K562 (cell line): ENCODE results near the gene ASB15.

Experiments
- CHD4 ChIP-seq: fragments of 200-600 bp; sonication (generic); IDR thresholded peaks from 3 replicates; pipeline ENCODE4 v1.6.1; 2012; ENCODE audit warnings: low read depth, mild to moderate bottlenecking, mixed read lengths, low read length, inconsistent platforms; ENCODE audit not compliant: insufficient read depth, insufficient replicate concordance, poor library complexity, severe bottlenecking
- EP300 ChIP-seq: IDR thresholded peaks from 2 replicates; pipeline ENCODE4 v1.6.1; 2012; ENCODE audit warnings: low read length, improper control_type of control experiment
- EZH2 ChIP-seq: IDR thresholded peaks from 2 replicates; pipeline ENCODE4 v1.6.1; 2012; ENCODE audit warnings: low read depth, mild to moderate bottlenecking, inconsistent platforms, low read length, borderline replicate concordance
- FOXM1 ChIP-seq, 2 experiments: fragments of 450-650 bp in 1 of 2; sonication (generic) in 1 of 2; formaldehyde crosslinking in 1 of 2; IDR thresholded peaks; 2 replicates each; pipeline versions ENCODE4 v1.6.1 to v1.9.0; 2017 to 2022; ENCODE audit warnings: low read depth in 2 of 2, mild to moderate bottlenecking in 2 of 2, missing genetic modification reagents in 1 of 2, moderate library complexity in 1 of 2
- KAT2B ChIP-seq: IDR thresholded peaks from one replicate; pipeline ENCODE4 v1.6.1; 2012; ENCODE audit warnings: low read depth, mild to moderate bottlenecking, control low read depth, inconsistent platforms, low read length, moderate library complexity
- NBN ChIP-seq: fragments of 450-650 bp; IDR thresholded peaks from 2 replicates; pipeline ENCODE4 v1.6.1; 2016; ENCODE audit warnings: low read depth, mild to moderate bottlenecking
- TAF9B ChIP-seq: fragments of 450-650 bp; IDR thresholded peaks from 2 replicates; pipeline ENCODE4 v1.6.1; 2018; ENCODE audit warnings: mild to moderate bottlenecking; ENCODE audit not compliant: partially characterized antibody
- TF ChIP-seq, protein P1 (sequence below), 3 experiments: IDR thresholded peaks in 2 of 3; conservative IDR thresholded peaks in 1 of 3; 2 replicates each; pipeline ENCODE4 v1.5.1; 2011 to 2012; ENCODE audit warnings: low read length in 3 of 3, mild to moderate bottlenecking in 3 of 3, control low read depth in 2 of 3, improper control_type of control experiment in 1 of 3, inconsistent platforms in 1 of 3, low read depth in 1 of 3, mixed read lengths in 1 of 3, moderate library complexity in 1 of 3; ENCODE audit not compliant: insufficient read depth in 2 of 3
- TF ChIP-seq, protein P2 (sequence below): fragments of 250-450 bp; sonication (Bioruptor Pico); IDR thresholded peaks from 2 replicates; pipeline ENCODE4 v1.5.0; 2021
- TF ChIP-seq, protein P3 (sequence below): fragments of 250-450 bp; sonication (Bioruptor Pico); IDR thresholded peaks from 2 replicates; pipeline ENCODE4 v1.5.0; 2020; ENCODE audit warnings: mild to moderate bottlenecking, borderline replicate concordance

DNA sequence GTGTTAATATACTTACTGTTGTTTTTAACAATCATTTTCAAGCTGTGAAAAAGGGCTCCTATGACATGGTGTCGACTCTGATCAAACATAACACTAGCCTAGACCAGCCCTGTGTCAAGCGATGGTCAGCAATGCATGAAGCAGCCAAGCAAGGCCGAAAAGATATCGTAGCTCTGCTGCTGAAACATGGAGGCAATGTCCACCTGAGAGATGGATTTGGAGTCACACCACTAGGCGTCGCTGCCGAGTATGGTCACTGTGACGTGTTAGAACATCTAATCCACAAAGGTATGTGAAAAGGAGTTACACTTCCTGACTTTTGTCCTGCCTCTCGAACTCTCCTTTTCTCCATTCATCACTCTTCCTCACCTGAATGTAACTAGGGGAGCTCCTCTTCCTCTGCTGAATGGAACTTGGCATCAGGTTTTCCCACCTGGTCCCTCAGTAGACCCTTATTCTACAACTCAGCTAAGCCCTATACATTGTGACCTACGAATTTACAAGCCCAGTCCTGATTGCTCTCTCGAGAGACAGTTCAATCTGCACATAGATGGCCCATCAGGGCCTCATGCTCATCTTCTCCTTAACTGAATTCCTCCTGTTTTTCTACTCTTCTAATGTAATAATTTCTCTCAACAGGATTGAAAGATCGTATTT lies 23.0 kb downstream of the ASB15 start:
- no peak for TF ChIP-seq KAT2B
- TF ChIP-seq, protein P1, sequence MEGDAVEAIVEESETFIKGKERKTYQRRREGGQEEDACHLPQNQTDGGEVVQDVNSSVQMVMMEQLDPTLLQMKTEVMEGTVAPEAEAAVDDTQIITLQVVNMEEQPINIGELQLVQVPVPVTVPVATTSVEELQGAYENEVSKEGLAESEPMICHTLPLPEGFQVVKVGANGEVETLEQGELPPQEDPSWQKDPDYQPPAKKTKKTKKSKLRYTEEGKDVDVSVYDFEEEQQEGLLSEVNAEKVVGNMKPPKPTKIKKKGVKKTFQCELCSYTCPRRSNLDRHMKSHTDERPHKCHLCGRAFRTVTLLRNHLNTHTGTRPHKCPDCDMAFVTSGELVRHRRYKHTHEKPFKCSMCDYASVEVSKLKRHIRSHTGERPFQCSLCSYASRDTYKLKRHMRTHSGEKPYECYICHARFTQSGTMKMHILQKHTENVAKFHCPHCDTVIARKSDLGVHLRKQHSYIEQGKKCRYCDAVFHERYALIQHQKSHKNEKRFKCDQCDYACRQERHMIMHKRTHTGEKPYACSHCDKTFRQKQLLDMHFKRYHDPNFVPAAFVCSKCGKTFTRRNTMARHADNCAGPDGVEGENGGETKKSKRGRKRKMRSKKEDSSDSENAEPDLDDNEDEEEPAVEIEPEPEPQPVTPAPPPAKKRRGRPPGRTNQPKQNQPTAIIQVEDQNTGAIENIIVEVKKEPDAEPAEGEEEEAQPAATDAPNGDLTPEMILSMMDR (IDR thresholded peaks at IDR 0.05 in 2 of 3, conservative IDR thresholded peaks at IDR 0.05 in 1 of 3; ENCODE audit: insufficient read depth in 2 of 3, low read depth in 1 of 3, low read length in 3 of 3), result peak; percentile 92 to 99 (median 97)
- no peak for TF ChIP-seq EZH2
- TF ChIP-seq, protein P2, sequence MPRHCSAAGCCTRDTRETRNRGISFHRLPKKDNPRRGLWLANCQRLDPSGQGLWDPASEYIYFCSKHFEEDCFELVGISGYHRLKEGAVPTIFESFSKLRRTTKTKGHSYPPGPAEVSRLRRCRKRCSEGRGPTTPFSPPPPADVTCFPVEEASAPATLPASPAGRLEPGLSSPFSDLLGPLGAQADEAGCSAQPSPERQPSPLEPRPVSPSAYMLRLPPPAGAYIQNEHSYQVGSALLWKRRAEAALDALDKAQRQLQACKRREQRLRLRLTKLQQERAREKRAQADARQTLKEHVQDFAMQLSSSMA (CRISPR knock-in tag), result no peak
- TF ChIP-seq NBN, result peak; percentile 52
- TF ChIP-seq TAF9B, result no peak
- TF ChIP-seq, protein P3, sequence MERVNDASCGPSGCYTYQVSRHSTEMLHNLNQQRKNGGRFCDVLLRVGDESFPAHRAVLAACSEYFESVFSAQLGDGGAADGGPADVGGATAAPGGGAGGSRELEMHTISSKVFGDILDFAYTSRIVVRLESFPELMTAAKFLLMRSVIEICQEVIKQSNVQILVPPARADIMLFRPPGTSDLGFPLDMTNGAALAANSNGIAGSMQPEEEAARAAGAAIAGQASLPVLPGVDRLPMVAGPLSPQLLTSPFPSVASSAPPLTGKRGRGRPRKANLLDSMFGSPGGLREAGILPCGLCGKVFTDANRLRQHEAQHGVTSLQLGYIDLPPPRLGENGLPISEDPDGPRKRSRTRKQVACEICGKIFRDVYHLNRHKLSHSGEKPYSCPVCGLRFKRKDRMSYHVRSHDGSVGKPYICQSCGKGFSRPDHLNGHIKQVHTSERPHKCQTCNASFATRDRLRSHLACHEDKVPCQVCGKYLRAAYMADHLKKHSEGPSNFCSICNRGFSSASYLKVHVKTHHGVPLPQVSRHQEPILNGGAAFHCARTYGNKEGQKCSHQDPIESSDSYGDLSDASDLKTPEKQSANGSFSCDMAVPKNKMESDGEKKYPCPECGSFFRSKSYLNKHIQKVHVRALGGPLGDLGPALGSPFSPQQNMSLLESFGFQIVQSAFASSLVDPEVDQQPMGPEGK (CRISPR knock-in tag), result no peak
- no peak for TF ChIP-seq FOXM1 (IDR thresholded peaks at IDR 0.05; ENCODE audit: low read depth)
- TF ChIP-seq FOXM1 (CRISPR knock-in tag; IDR thresholded peaks at IDR 0.05; ENCODE audit: low read depth), result no peak
- TF ChIP-seq CHD4, result no peak
- 0 out of 2 replicates have a peak, but pooled peaks have one; percentile 29 for TF ChIP-seq EP300
